Upper lobe of right lung (tissue), 1 donor: ENCODE measurements around the gene NHSL2. TPM values are rescaled to one million over a fixed set of nuclear protein-coding genes. Genes with fewer than 3 reads are reported as not detected.

Source experiments
- ATAC-seq: fragments of 200-7000 bp; cut with Tn5 transposase; one replicate; pipeline ENCODE4 v1.9.1; 2020; ENCODE audit warnings: mild to moderate bottlenecking, moderate library complexity
- DNase-seq: peaks from one replicate; pipeline ENCODE4 v3.0.0-alpha.2; 2020
- H3K27ac ChIP-seq: fragments of 200-600 bp; one replicate; pipeline ENCODE4 v1.8.0; 2022
- H3K27me3 ChIP-seq: fragments of 200-600 bp; one replicate; pipeline ENCODE4 v1.8.0; 2022; ENCODE audit warnings: mild to moderate bottlenecking
- H3K36me3 ChIP-seq: fragments of 200-600 bp; one replicate; pipeline ENCODE4 v1.8.0; 2022
- H3K4me1 ChIP-seq: fragments of 200-600 bp; one replicate; pipeline ENCODE4 v1.8.0; 2022
- H3K4me3 ChIP-seq: fragments of 200-600 bp; one replicate; pipeline ENCODE4 v1.8.0; 2022; ENCODE audit warnings: mild to moderate bottlenecking
- H3K9me3 ChIP-seq: fragments of 200-600 bp; one replicate; pipeline ENCODE4 v1.8.0; 2022
- CTCF ChIP-seq: fragments of 200-600 bp; IDR thresholded peaks from one replicate; pipeline ENCODE4 v1.8.0; 2022; ENCODE audit warnings: antibody characterized with exemption
- intact Hi-C: fragments of 100-400 bp; cut with DNase I; formaldehyde crosslinking; loops from one replicate; pipeline ENCODE4 v1.11.0; 2022
- total RNA-seq: library from RNA; stranded (reverse); fragmentation: NEBNext Ultra II Directional; extraction: Animal tissue kit (Norgen Biotek cat#: 25700); gene quantifications from one replicate; pipeline ENCODE4 v1.2.1, GENCODE V29; 2021
- donor health status: DM: no; HTN: yes; CAD: no; lungs with severe emphysema.

NHSL2 gene
- total RNA-seq, 1 donor from 2014 or later, result 17.3 TPM

DNA sequence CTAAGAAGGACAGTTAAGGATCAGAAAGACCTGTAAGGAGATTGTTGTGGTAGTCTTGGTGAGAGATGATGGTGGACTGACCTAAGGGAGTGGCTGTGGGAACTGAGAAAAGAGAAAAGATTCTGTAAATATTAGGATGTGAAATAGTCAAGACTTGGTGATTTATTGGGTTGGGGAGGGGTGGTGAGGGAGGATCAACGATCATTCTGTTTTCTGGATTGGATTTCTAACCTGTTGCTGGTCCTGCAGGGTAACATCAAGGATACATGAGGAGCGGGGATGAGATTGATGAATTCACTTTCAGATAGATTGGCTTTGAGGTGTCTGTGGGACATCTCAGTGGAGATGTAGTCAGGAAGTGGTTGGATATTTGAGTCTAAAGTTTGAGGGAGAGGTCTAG lies 272.3 kb downstream of the NHSL2 start:
- no peaks in the 10 kb centered on the region for H3K9me3 ChIP-seq
- no peaks in the 10 kb centered on the region for H3K4me1 ChIP-seq
- no peak for ATAC-seq
- H3K4me3 ChIP-seq, result no peak overlapping the region
- peaks cover 9% of the 10 kb centered on the region for H3K36me3 ChIP-seq
- no peaks in the 10 kb centered on the region for H3K27me3 ChIP-seq
- TF ChIP-seq CTCF, result no peak
- DNase-seq, result no peak
- H3K27ac ChIP-seq, result no peak overlapping the region
- intact Hi-C loops, result no loop called here

DNA sequence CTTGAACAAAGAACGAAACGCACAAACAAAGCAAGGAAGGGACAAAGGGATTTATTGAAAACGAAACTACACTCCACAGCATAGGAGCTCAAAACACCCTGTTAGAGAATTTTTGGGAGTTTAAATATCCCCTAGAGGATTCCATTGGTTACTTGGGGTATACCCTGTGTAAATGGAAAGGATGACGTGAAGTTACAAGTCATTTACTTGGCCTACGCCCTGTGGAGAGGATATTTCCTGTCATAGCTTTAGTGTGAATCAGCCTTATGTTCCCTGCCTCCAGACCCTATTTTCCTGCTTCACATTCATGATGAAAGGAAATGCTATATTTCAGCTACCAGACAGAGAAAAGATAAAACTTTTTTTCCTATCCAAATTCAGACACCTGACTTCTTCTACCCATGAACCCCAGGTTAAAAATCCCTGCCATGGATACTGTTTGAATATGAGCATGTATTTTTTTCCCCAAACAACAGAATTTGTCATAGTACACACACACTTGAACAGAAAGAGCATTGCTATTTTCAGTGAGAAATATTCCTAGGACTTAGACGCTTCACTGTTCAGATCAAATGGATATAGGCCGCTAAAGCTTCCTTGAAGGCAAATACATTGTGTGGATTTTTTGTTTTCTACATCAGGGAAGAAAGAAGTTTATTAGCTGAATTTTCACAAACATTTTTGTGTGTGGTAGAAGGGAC lies 291.3 kb downstream of the NHSL2 start:
- DNase-seq, result no peak
- Histone ChIP-seq H3K27ac (no peak overlapping the region), H3K4me1 (no peaks in the 10 kb centered on the region), H3K27me3 (no peaks in the 10 kb centered on the region), H3K36me3 (peaks cover 7% of the 10 kb centered on the region), H3K4me3 (no peak overlapping the region), H3K9me3 (no peaks in the 10 kb centered on the region)
- TF ChIP-seq CTCF, result no peak
- intact Hi-C loops, result no loop called here
- no peak for ATAC-seq

Other genes with a start within 250 kb of the NHSL2 start
- gene CXorf49, start 192.6 kb upstream of the NHSL2 start, total RNA-seq, result not detected
- not detected for gene CXorf49B, start 147.5 kb upstream of the NHSL2 start, total RNA-seq
- gene RTL5, start 221.1 kb downstream of the NHSL2 start, total RNA-seq, result 9.2 TPM